Stimulated activated CD4-positive, alpha-beta T cell treated with anti-CD3 and anti-CD28 coated beads, TNF-alpha, amount 100 ng/mL, for 4 hours (primary cell): Measurements from ENCODE around the gene ZNF20.
A peak's percentile ranks its signal among the peaks of the same experiment; 100 is the strongest.
"Not testable (repeated sequence)": the region's sequence is repeated elsewhere in the genome, so short reads cannot be mapped to it uniquely, and the experiment has no call there.

Experiments used
- DNase-seq, 3 experiments: peaks; one replicate each; pipeline ENCODE4 v3.0.0-alpha.2; 2020; ENCODE audit warnings: low read depth in 3 of 3

Gene ZNF20

GRCh38 chr19:12112701-12113100 lies 27.4 kb downstream of the ZNF20 start:
- DNase-seq: no peak

- no peak for DNase-seq
Measured at GRCh38 chr19:12111943-12112637, 28.1 kb downstream of the ZNF20 start.

GRCh38 chr19:12111176-12111575 lies 29.0 kb downstream of the ZNF20 start:
- DNase-seq: no peak

- DNase-seq: not testable (repeated sequence)
Measured at GRCh38 chr19:12103909-12104308, 36.2 kb downstream of the ZNF20 start.

- DNase-seq: no peak
Measured at GRCh38 chr19:12098040-12098439, 42.1 kb downstream of the ZNF20 start.

- no peak for DNase-seq
Measured at GRCh38 chr19:12095111-12095790, 44.9 kb downstream of the ZNF20 start.

GRCh38 chr19:12093777-12094176 lies 46.4 kb downstream of the ZNF20 start:
- DNase-seq: no peak

DNA sequence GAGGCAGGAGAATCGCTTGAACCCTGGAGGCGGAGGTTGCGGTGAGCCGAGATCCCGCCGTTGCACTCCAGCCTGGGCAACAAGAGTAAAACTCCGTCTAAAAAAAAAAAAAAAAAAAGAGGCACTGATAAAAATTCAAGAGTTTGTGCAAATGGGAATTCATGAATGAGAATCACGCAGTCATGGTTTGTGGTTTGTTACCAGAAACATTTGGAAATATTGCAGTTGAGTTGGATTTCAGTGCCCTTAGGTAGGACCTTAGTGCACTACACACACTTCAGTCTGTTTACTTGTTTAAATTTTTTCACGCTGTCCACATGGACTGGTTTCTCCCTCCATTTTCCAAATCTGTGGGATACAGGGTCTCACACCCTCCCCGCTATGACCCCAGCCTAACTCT lies 47.2 kb downstream of the ZNF20 start:
- no peak for DNase-seq

DNA sequence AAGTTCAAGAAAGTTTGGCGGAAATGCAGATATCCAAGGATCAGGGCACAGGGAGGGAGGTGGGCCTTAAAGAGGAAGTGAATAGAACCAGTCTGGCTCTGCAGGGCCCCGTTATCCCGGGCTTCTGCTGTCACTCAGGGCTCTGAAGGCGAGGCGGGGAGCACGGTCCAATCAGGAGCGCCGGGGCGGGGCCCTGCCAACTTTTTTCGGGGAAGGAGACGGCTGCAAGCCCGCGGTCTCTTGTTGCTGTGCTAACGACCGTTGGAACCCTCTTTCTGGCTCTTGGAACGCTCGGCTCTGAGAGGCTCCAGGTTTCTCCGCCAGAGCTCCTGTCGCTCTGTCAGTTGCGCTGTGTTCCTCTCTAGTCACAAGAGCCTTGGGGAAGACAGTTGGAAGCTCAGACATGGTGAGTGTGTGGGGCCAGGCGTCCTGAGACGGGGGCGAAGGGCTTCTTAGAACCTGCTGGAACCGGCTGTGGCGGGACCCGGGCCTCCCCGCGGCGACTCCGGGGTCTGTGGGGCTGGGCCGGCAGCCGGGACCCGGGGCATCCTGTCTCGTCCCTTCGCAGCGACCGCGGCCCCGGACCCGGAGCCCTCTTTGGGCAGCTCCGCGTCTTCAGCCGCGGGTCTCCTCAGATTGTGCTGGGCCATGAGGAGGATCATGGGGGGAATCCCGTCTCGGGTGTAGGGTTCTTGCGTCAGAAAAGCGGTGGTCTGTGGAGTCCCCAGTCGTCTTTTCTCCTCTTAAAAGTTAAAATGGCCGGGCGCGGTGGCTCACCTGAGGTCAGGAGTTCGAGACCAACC lies 47.9 kb downstream of the ZNF20 start:
- DNase-seq: peak; percentile 9 to 35 (median 29)

GRCh38 chr19:12090807-12091206 lies 49.3 kb downstream of the ZNF20 start:
- peak; percentile 26 to 36 (median 34) for DNase-seq

DNA sequence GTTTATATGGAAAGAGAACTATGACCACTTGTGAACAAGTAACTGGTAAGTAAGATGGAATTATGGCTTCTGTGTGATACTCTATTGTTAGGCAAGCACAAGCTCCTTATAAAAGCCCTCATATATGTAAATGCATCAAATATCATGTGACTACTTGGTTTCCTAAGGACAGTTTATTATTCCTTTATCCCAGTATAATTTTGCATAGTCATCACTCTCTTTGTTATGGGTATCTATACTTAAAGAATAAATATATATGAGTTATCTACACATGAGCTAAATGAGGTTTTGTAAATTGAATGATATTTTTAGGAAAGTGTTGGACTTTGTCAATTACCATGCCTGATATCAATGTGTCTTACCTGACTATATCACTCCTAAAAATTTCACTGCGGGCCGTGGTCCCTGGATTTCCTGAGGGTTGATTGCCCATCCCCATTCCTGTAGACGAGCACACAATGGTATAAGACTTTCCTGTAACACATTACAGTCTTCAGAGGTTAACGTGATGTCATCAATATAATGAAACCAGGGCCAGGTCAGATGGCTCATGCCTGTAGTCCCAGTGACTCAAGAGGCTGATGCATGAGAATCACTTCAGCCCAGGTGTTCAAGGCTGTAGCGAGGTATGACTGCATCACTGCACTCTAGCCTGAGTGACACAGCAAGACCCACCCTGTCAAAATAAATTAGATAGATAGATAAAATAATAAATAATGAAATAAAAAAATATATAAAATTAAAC lies 54.9 kb downstream of the ZNF20 start:
- no peak for DNase-seq

DNA sequence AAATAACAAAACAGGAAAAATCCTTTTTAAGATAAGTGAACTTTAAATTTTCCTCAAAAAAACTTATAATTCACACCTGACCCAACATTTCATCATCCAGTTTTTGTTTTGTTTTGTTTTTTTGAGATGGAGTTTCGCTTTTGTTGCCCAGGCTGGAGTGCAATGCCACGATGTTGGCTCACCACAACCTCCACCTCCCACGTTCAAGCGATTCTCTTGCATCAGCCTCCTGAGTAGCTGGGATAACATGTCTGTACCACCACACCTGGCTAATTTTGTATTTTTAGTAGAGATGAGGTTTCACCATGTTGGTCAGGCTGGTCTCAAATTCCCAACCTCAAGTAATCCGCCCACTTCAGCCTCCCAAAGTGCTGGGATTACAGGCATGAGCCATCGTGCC lies 56.8 kb downstream of the ZNF20 start:
- DNase-seq: not testable (repeated sequence)
